Upper lobe of right lung (tissue), 1 donor: ENCODE measurements around the gene TAAR9. TPM values are rescaled to one million over a fixed set of nuclear protein-coding genes. Genes with fewer than 3 reads are reported as not detected.
A peak's percentile ranks its signal among the peaks of the same experiment; 100 is the strongest.

Experiments
- ATAC-seq: fragments of 200-7000 bp; cut with Tn5 transposase; one replicate; pipeline ENCODE4 v1.9.1; 2020; ENCODE audit warnings: mild to moderate bottlenecking, moderate library complexity
- DNase-seq: peaks from one replicate; pipeline ENCODE4 v3.0.0-alpha.2; 2020
- H3K27ac ChIP-seq: fragments of 200-600 bp; one replicate; pipeline ENCODE4 v1.8.0; 2022
- H3K27me3 ChIP-seq: fragments of 200-600 bp; one replicate; pipeline ENCODE4 v1.8.0; 2022; ENCODE audit warnings: mild to moderate bottlenecking
- H3K36me3 ChIP-seq: fragments of 200-600 bp; one replicate; pipeline ENCODE4 v1.8.0; 2022
- H3K4me1 ChIP-seq: fragments of 200-600 bp; one replicate; pipeline ENCODE4 v1.8.0; 2022
- H3K4me3 ChIP-seq: fragments of 200-600 bp; one replicate; pipeline ENCODE4 v1.8.0; 2022; ENCODE audit warnings: mild to moderate bottlenecking
- H3K9me3 ChIP-seq: fragments of 200-600 bp; one replicate; pipeline ENCODE4 v1.8.0; 2022
- CTCF ChIP-seq: fragments of 200-600 bp; IDR thresholded peaks from one replicate; pipeline ENCODE4 v1.8.0; 2022; ENCODE audit warnings: antibody characterized with exemption
- intact Hi-C: fragments of 100-400 bp; cut with DNase I; formaldehyde crosslinking; loops from one replicate; pipeline ENCODE4 v1.11.0; 2022
- total RNA-seq: library from RNA; stranded (reverse); fragmentation: NEBNext Ultra II Directional; extraction: Animal tissue kit (Norgen Biotek cat#: 25700); gene quantifications from one replicate; pipeline ENCODE4 v1.2.1, GENCODE V29; 2021
- donor health status: DM: no; HTN: yes; CAD: no; lungs with severe emphysema.

TAAR9 gene
- total RNA-seq, 1 donor from 2014 or later, result not detected

- TF ChIP-seq CTCF, result no peak
- intact Hi-C loops, result no loop called here
- Histone ChIP-seq H3K27ac (no peak within 1 kb of the TSS), H3K4me3 (no peak within 1 kb of the TSS), H3K36me3 (no peaks in the 10 kb centered on the region), H3K4me1 (no peaks in the 10 kb centered on the region), H3K27me3 (peaks cover 7% of the 10 kb centered on the region), H3K9me3 (no peaks in the 10 kb centered on the region)
- DNase-seq (no peak), ATAC-seq (no peak)
These were observed 32.2 kb downstream of the TAAR9 start, which contains the start of gene TAAR6 for GRCh38 chr6:132570221-132570777. TAAR6 (plus strand) TSS chr6:132570322; CDS start chr6:132570322, 0 bp downstream.

GRCh38 chr6:132571774-132572173, 33.7 kb downstream of the TAAR9 start:
- no peaks in the 10 kb centered on the region for H3K27me3 ChIP-seq
- DNase-seq (no peak), ATAC-seq (peak; percentile 65)
- no peak overlapping the region for H3K27ac ChIP-seq
- H3K4me3 ChIP-seq, result no peak overlapping the region
- H3K36me3 ChIP-seq, result no peaks in the 10 kb centered on the region
- no peak for TF ChIP-seq CTCF
- no peaks in the 10 kb centered on the region for H3K4me1 ChIP-seq
- no peaks in the 10 kb centered on the region for H3K9me3 ChIP-seq
- intact Hi-C loops, result no loop called here

GRCh38 chr6:132584698-132585097, 46.6 kb downstream of the TAAR9 start:
- H3K27me3 ChIP-seq, result no peaks in the 10 kb centered on the region
- no peaks in the 10 kb centered on the region for H3K9me3 ChIP-seq
- DNase-seq (no peak), ATAC-seq (no peak)
- TF ChIP-seq CTCF, result no peak
- H3K36me3 ChIP-seq, result no peaks in the 10 kb centered on the region
- H3K4me1 ChIP-seq, result no peaks in the 10 kb centered on the region
- H3K4me3 ChIP-seq, result no peak overlapping the region
- intact Hi-C loops, result no loop called here
- H3K27ac ChIP-seq, result no peak overlapping the region

GRCh38 chr6:132587424-132587823, 49.3 kb downstream of the TAAR9 start:
- intact Hi-C loops, result no loop called here
- no peak for TF ChIP-seq CTCF

More at GRCh38 chr6:132587424-132587823, 49.3 kb downstream of the TAAR9 start:
- Histone ChIP-seq H3K4me1 (no peaks in the 10 kb centered on the region), H3K4me3 (no peak overlapping the region), H3K27ac (no peak overlapping the region), H3K27me3 (no peaks in the 10 kb centered on the region), H3K36me3 (no peaks in the 10 kb centered on the region), H3K9me3 (no peaks in the 10 kb centered on the region)
- ATAC-seq (peak; percentile 91), DNase-seq (no peak)

Other genes with a start within 250 kb of the TAAR9 start
- gene MOXD1, start 136.8 kb upstream of the TAAR9 start, total RNA-seq, result 24.0 TPM
- 89.1 TPM for gene STX7, start 25.2 kb upstream of the TAAR9 start, total RNA-seq
- not detected for gene TAAR8, start 14.4 kb downstream of the TAAR9 start, total RNA-seq
- gene TAAR6, start 32.0 kb downstream of the TAAR9 start, total RNA-seq, result not detected
- gene TAAR5, start 51.5 kb downstream of the TAAR9 start, total RNA-seq, result not detected
- not detected for gene TAAR2, start 86.0 kb downstream of the TAAR9 start, total RNA-seq
- gene TAAR1, start 120.9 kb downstream of the TAAR9 start, total RNA-seq, result not detected
- 10.1 TPM for gene VNN1, start 175.8 kb downstream of the TAAR9 start, total RNA-seq
- gene VNN2, start 219.6 kb downstream of the TAAR9 start, total RNA-seq, result 14.0 TPM